ENCODE measurements around the gene ERG. TPM values are rescaled to one million over a fixed set of nuclear protein-coding genes. Genes with fewer than 3 reads are reported as not detected.

ERG gene
- total and polyA plus RNA-seq, 9 of the 15 experiments (the other 6 are each of a cell fraction or from before 2014, with no cell fraction given): 0.06 TPM; not detected in 8

GRCh38 chr21:38467374-38467773 lies 30.9 kb downstream of the ERG start:
- no peaks in the 10 kb centered on the region for H3K79me2 ChIP-seq (ENCODE audit: control insufficient read depth, insufficient read depth, low read length)
- no peaks in the 10 kb centered on the region for H4K20me1 ChIP-seq (replicated peaks; ENCODE audit: control insufficient read depth, insufficient read depth, low read length)
- no peaks in the 10 kb centered on the region for H3K9me1 ChIP-seq (ENCODE audit: control insufficient read depth, insufficient read depth, low read length)
- H3K27ac ChIP-seq (ENCODE audit: extremely low read depth, low read depth, low read length): no peak overlapping the region
- TF ChIP-seq ZNF277 (CRISPR knock-in tag; IDR thresholded peaks at IDR 0.05; ENCODE audit: borderline replicate concordance) (no peak), ARID3B (CRISPR knock-in tag; IDR thresholded peaks at IDR 0.05; ENCODE audit: borderline replicate concordance) (no peak), ZZZ3 (IDR thresholded peaks at IDR 0.05) (no peak), TGIF2 (CRISPR knock-in tag; IDR thresholded peaks at IDR 0.05) (no peak), BRF2 (IDR thresholded peaks at IDR 0.05; ENCODE audit: borderline replicate concordance, insufficient read depth, insufficient read length) (no peak), ID3 (CRISPR knock-in tag; IDR thresholded peaks at IDR 0.05) (no peak), ID3 (tag; IDR thresholded peaks at IDR 0.05) (no peak), ZNF395 (CRISPR knock-in tag; IDR thresholded peaks at IDR 0.05) (no peak), ELF4 (CRISPR knock-in tag; IDR thresholded peaks at IDR 0.05) (no peak), NFYB (IDR thresholded peaks at IDR 0.05; ENCODE audit: extremely low read depth, insufficient read length) (no peak), ZNF586 (CRISPR knock-in tag; conservative IDR thresholded peaks at IDR 0.05) (no peak)
- H3K27me3 ChIP-seq (ENCODE audit: control insufficient read depth in 2 of 2, insufficient read depth in 2 of 2, low read length in 2 of 2): peaks cover 0 to 13% of the 10 kb centered on the region in 2 experiments; a peak in 3 of 5 replicates
- CTCF ChIA-PET (ENCODE audit: low intra/inter-chr PET ratio): no interaction called here
- H3K9me3 ChIP-seq (replicated peaks; ENCODE audit: control insufficient read depth, insufficient read depth, low read depth, low read length): no peaks in the 10 kb centered on the region
- POLR2A ChIA-PET: no interaction called here
- H3K4me1 ChIP-seq (replicated peaks in 1 of 2; ENCODE audit: control insufficient read depth in 2 of 2, insufficient read depth in 2 of 2, low read length in 2 of 2): no peaks in the 10 kb centered on the region
- no peak for ATAC-seq
- no peak overlapping the region for H3K4me2 ChIP-seq (ENCODE audit: insufficient read depth, low read length)
- no peak overlapping the region for H3K4me3 ChIP-seq
- H3K36me3 ChIP-seq (ENCODE audit: control insufficient read depth, insufficient read depth, low read length): no peaks in the 10 kb centered on the region
- no peak for FAIRE-seq
- BruUV-seq (replicated peaks): no TSS peak
- intact Hi-C loops (cut with micrococcal nuclease): no loop called here
- no peak overlapping the region for H3K9ac ChIP-seq (ENCODE audit: insufficient read depth in 1 of 2, low read depth in 2 of 2, low read length in 2 of 2)
- in situ Hi-C loops (cut with MboI): no loop called here
- no peak for DNase-seq (ENCODE audit: extremely low read depth in 1 of 4, low spot score in 3 of 4)
- 3% methylated on average over 4 of the region's 4 CpGs for WGBS (ENCODE audit: insufficient coverage, low coverage, missing lambda C conversion rate)
- no peak overlapping the region for H2AFZ ChIP-seq (ENCODE audit: low read depth, low read length)
